Panc1 (cell line): ENCODE data around the gene HIGD2A.

Experiments
- CTCF ChIP-seq: fragments of 450-650 bp; IDR thresholded peaks from 2 replicates; pipeline ENCODE4 v1.5.1; 2017; ENCODE audit warnings: mild to moderate bottlenecking
- POLR2AphosphoS5 ChIP-seq: IDR thresholded peaks from 2 replicates; pipeline ENCODE4 v1.6.1; 2012; ENCODE audit warnings: mild to moderate bottlenecking, low read depth, low read length, moderate library complexity

DNA sequence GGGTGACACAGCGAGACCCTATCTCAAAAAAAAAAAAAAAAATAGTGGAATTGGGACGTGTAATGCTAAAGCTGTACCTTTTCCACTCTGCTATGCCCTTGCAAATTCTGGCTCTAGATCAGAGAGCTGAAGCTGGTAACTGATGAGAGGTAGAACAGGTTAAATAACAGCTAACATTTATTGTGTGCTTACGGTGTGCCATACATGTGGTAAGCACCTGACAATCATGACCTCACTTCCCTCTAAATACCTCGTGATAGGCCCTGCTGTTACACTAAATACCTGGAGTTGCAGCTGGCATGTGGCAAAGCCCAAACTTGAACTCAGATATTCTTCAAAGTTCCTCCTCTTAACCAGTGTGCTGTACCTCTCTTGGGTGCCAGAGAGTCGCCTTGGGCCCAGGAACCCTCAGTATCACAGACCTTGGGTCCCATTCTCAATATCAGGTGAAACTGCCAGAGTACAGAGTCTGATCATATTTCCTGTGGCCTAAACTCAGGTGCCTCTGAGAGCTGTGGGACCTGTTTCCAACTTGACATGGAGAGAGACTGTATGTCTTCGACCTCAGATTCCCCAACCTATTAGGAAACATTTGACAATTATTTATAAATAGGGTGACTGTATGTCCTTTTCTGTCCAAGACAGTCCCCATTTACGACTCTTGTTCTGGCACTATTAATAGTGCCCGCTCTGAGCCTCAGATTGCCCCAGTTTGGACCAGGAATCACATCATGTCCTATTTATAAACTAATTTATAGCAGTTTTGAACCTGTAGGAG is 18.4 kb upstream of the HIGD2A start:
- TF ChIP-seq CTCF (no peak), POLR2AphosphoS5 (no peak)
